Measurements from ENCODE around the gene KCNJ2. TPM values are rescaled to one million over a fixed set of nuclear protein-coding genes. Genes with fewer than 3 reads are reported as not detected.

Gene KCNJ2
- polyA plus RNA-seq, 2 of the 4 experiments (the other 2 are of a cell fraction): 0.14 to 0.17 TPM

DNA sequence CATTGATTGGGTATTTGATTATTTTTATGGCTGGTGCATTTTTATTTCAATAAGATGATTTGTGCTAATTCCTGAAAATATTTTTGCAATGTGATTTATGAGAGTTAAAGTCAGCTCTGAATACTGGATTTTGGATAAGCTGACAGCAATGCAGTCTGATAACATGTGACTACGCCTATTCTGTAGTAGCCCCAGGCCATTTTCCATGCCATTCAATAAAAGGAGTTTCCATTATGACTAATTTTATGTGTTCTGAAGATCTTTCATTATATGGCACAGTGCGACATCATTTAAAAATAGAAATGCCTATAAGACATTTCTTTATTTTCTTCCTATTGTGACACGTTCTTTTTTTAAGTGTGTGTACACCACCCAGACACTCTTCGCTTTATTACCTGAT lies 46.3 kb downstream of the KCNJ2 start:
- Histone ChIP-seq H3K9me3 (peaks cover 2% of the 10 kb centered on the region; the same call in 1 of the 3 replicates), H3K4me1 (no peaks in the 10 kb centered on the region), H3K4me3 (no peak overlapping the region), H3K4me2 (no peak overlapping the region), H3K27ac (no peak overlapping the region)
- TF ChIP-seq POLR2AphosphoS2 (conservative IDR thresholded peaks at IDR 0.05; ENCODE audit: low read length) (no peak), RARB (CRISPR knock-in tag; IDR thresholded peaks at IDR 0.05) (no peak), POLR2A (IDR thresholded peaks at IDR 0.05; ENCODE audit: low read length) (no peak), MYC (IDR thresholded peaks at IDR 0.05; ENCODE audit: borderline replicate concordance, low read length) (no peak), NR3C1 (IDR thresholded peaks at IDR 0.05) (no peak), RNF2 (IDR thresholded peaks at IDR 0.05; ENCODE audit: borderline replicate concordance, low read depth) (no peak), ZC3H11A (IDR thresholded peaks at IDR 0.05) (no peak), EP300 (IDR thresholded peaks at IDR 0.05) (no peak), PHF8 (IDR thresholded peaks at IDR 0.05; ENCODE audit: borderline replicate concordance, low read depth) (no peak), FOSL2 (IDR thresholded peaks at IDR 0.05) (no peak), FOSL2 (CRISPR knock-in tag; IDR thresholded peaks at IDR 0.05) (no peak), CHD2 (IDR thresholded peaks at IDR 0.05; ENCODE audit: low read length, partially characterized antibody) (no peak)
- TF ChIP-seq, protein P1, sequence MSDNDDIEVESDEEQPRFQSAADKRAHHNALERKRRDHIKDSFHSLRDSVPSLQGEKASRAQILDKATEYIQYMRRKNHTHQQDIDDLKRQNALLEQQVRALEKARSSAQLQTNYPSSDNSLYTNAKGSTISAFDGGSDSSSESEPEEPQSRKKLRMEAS (IDR thresholded peaks at IDR 0.05): no peak
- TF ChIP-seq, protein P2, sequence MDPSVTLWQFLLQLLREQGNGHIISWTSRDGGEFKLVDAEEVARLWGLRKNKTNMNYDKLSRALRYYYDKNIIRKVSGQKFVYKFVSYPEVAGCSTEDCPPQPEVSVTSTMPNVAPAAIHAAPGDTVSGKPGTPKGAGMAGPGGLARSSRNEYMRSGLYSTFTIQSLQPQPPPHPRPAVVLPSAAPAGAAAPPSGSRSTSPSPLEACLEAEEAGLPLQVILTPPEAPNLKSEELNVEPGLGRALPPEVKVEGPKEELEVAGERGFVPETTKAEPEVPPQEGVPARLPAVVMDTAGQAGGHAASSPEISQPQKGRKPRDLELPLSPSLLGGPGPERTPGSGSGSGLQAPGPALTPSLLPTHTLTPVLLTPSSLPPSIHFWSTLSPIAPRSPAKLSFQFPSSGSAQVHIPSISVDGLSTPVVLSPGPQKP (IDR thresholded peaks at IDR 0.05; ENCODE audit: low read depth, low read length): no peak
- TF ChIP-seq, protein P3, sequence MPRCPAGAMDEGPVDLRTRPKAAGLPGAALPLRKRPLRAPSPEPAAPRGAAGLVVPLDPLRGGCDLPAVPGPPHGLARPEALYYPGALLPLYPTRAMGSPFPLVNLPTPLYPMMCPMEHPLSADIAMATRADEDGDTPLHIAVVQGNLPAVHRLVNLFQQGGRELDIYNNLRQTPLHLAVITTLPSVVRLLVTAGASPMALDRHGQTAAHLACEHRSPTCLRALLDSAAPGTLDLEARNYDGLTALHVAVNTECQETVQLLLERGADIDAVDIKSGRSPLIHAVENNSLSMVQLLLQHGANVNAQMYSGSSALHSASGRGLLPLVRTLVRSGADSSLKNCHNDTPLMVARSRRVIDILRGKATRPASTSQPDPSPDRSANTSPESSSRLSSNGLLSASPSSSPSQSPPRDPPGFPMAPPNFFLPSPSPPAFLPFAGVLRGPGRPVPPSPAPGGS (IDR thresholded peaks at IDR 0.05): no peak
- POLR2A ChIA-PET: no interaction called here
- ATAC-seq: no peak
- 65% methylated on average over 4 of the region's 4 CpGs for WGBS (ENCODE audit: missing lambda C conversion rate)
- FAIRE-seq: no peak
- CTCF ChIA-PET: no interaction called here
- DNase-seq (ENCODE audit: low read depth in 1 of 2, low spot score in 1 of 2): no peak

DNA sequence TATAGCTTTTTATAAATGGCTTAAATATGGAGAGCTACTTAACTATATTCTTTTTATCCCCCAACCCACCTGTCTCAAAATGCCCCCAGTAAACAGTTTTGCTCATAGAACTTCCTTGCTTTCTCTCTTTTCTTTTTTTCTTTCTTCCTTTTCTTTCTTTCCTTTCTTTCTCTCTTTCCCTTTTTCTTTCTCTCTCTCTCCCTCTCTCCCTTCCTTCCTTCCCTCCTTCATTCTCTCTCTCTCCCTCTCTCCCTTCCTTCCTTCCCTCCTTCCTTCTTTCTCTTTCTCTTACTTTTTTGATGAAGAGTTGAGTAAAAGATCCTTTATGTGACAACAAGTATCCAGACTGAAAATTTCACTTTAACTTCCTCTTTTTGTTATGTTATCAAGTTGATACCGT lies 48.2 kb downstream of the KCNJ2 start:
- no peak for DNase-seq (ENCODE audit: low read depth in 1 of 2, low spot score in 1 of 2)
- H3K4me3 ChIP-seq: no peak overlapping the region
- no peak overlapping the region for H3K4me2 ChIP-seq
- H3K9me3 ChIP-seq: peaks cover 2% of the 10 kb centered on the region; the same call in 1 of the 3 replicates
- no peak overlapping the region for H3K27ac ChIP-seq
- WGBS (ENCODE audit: missing lambda C conversion rate): 40% methylated on average over 1 of the region's 1 CpG
- H3K4me1 ChIP-seq: no peaks in the 10 kb centered on the region
- ATAC-seq: no peak
- TF ChIP-seq RNF2 (IDR thresholded peaks at IDR 0.05; ENCODE audit: borderline replicate concordance, low read depth) (no peak), SREBF2 (IDR thresholded peaks at IDR 0.05) (no peak), POLR2AphosphoS2 (conservative IDR thresholded peaks at IDR 0.05; ENCODE audit: low read length) (no peak), FOSL2 (IDR thresholded peaks at IDR 0.05) (no peak), FOSL2 (CRISPR knock-in tag; IDR thresholded peaks at IDR 0.05) (no peak), CHD4 (IDR thresholded peaks at IDR 0.05; ENCODE audit: borderline replicate concordance) (no peak), HOXA7 (CRISPR knock-in tag; IDR thresholded peaks at IDR 0.05) (no peak), RCOR1 (IDR thresholded peaks at IDR 0.05; ENCODE audit: low read depth, low read length) (no peak), KDM1A (IDR thresholded peaks at IDR 0.05; ENCODE audit: low read depth) (no peak), ZFP36 (IDR thresholded peaks at IDR 0.05; ENCODE audit: borderline replicate concordance, partially characterized antibody) (no peak), RFX5 (IDR thresholded peaks at IDR 0.05) (no peak), POLR2A (IDR thresholded peaks at IDR 0.05; ENCODE audit: low read length) (no peak), MAZ (IDR thresholded peaks at IDR 0.05; ENCODE audit: borderline replicate concordance, low read depth, low read length) (no peak), TP53 (CRISPR knock-in tag; IDR thresholded peaks at IDR 0.05) (no peak), EHMT2 (IDR thresholded peaks at IDR 0.05; ENCODE audit: low read depth) (no peak)
- TF ChIP-seq, protein P3 (IDR thresholded peaks at IDR 0.05): no peak
- TF ChIP-seq, protein P4, sequence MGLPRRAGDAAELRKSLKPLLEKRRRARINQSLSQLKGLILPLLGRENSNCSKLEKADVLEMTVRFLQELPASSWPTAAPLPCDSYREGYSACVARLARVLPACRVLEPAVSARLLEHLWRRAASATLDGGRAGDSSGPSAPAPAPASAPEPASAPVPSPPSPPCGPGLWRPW (IDR thresholded peaks at IDR 0.05): no peak
- TF ChIP-seq, protein P5, sequence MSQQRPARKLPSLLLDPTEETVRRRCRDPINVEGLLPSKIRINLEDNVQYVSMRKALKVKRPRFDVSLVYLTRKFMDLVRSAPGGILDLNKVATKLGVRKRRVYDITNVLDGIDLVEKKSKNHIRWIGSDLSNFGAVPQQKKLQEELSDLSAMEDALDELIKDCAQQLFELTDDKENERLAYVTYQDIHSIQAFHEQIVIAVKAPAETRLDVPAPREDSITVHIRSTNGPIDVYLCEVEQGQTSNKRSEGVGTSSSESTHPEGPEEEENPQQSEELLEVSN (IDR thresholded peaks at IDR 0.05; ENCODE audit: borderline replicate concordance, low read depth): no peak
- TF ChIP-seq, protein P1 (IDR thresholded peaks at IDR 0.05): no peak
- TF ChIP-seq, protein P6, sequence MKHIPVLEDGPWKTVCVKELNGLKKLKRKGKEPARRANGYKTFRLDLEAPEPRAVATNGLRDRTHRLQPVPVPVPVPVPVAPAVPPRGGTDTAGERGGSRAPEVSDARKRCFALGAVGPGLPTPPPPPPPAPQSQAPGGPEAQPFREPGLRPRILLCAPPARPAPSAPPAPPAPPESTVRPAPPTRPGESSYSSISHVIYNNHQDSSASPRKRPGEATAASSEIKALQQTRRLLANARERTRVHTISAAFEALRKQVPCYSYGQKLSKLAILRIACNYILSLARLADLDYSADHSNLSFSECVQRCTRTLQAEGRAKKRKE (CRISPR knock-in tag; IDR thresholded peaks at IDR 0.05; ENCODE audit: low read depth): no peak
- ChIA-PET CTCF (no interaction called here), POLR2A (no interaction called here)
- FAIRE-seq: no peak

Measured in A549 (cell line).